GM12891 (cell line): ENCODE results near the gene ROS1.

ENCODE experiments used
- PAX5 ChIP-seq: IDR thresholded peaks from 2 replicates; pipeline ENCODE4 v1.6.1; 2011; ENCODE audit warnings: low read length, moderate library complexity, mild to moderate bottlenecking; ENCODE audit not compliant: insufficient read depth, severe bottlenecking
- POLR2A ChIP-seq: IDR thresholded peaks from 2 replicates; pipeline ENCODE4 v1.6.1; 2011; ENCODE audit warnings: low read depth, low read length, control low read depth
- POLR2AphosphoS5 ChIP-seq: IDR thresholded peaks from 2 replicates; pipeline ENCODE4 v1.6.1; 2011; ENCODE audit warnings: low read depth, low read length, control low read depth
- SPI1 ChIP-seq: IDR thresholded peaks from 2 replicates; pipeline ENCODE4 v1.6.1; 2011; ENCODE audit warnings: low read depth, low read length, control low read depth
- TAF1 ChIP-seq: IDR thresholded peaks from 2 replicates; pipeline ENCODE4 v1.6.1; 2011; ENCODE audit warnings: low read depth, low read length, control low read depth

DNA sequence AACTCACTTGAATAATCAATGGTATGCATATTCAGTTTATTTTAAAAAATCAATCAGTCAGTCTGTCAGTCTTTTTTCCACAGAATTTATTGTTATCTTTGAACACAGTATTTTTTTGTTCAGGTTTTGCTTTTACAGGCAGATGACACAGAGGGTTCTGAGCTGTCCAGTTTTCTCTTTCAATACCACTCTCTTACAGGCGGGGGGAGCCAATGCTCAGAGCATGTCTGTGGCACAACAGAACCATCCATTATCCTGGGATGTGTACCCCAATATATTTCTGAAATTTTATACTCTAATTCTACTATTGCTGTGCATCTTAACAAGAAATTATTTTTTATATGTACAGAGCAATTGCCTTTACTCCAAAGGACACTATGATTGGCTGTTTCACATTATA, 21.2 kb downstream of the ROS1 start:
- TF ChIP-seq POLR2A = no peak
- TF ChIP-seq TAF1 = no peak
- no peak for TF ChIP-seq SPI1
- no peak for TF ChIP-seq POLR2AphosphoS5
- TF ChIP-seq PAX5 = no peak
